Sigmoid colon (tissue), 4 donors: Measurements from ENCODE around the gene SLC5A5.

ENCODE experiments used
- CTCF ChIP-seq, 4 experiments: fragments of 450-650 bp in 3 of 4; fragments of 200-600 bp in 1 of 4; IDR thresholded peaks; one replicate each; pipeline ENCODE4 v1.5.1; 2016 to 2019; ENCODE audit warnings: antibody characterized with exemption in 4 of 4, mild to moderate bottlenecking in 3 of 4, moderate library complexity in 2 of 4
- POLR2AphosphoS5 ChIP-seq, 4 donors: sonication (generic); formaldehyde crosslinking; IDR thresholded peaks; one replicate each; pipeline ENCODE4 v1.6.1; 2017; ENCODE audit warnings: antibody characterized with exemption in 4 of 4

DNA sequence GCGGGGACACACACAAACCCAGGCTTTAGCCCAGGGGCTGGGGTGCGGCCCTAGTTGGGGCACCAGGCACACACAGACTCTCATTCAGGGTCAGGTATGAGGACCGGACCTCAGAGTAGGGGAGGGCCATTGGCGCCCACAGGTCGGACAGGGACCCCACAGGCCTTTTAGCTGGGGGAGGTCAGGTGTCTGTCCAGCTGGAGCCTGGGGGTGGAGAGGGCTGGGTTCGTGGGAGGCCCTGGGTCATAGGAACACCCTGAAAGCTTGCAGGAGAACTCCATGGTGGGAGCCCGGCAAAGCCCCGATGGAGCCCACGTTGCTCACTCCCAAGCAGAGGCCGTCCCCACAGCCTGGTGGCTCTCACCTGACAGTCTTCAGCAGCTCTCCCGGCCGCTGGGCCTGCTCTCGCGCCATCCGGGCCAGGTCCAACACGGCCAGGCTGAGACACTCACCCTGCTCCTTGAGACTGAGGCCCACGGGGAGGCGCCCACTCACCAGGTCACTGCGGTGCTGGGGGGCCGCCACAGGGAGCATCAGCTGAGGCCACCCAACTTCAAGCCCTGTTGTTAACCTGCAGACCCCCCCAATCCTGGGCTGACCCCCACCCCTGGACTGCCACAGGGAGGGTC lies 29.0 kb upstream of the SLC5A5 start:
- TF ChIP-seq CTCF (IDR thresholded peaks at IDR 0.05) = no peak
- TF ChIP-seq POLR2AphosphoS5 (IDR thresholded peaks at IDR 0.05) = no peak
